ENCODE results near the gene BATF3. TPM values are rescaled to one million over a fixed set of nuclear protein-coding genes. Genes with fewer than 3 reads are reported as not detected.

BATF3 gene
- total and polyA plus RNA-seq, 3 donors from 2014 or later = 1.1 to 4.2 (median 2.5) TPM

DNA sequence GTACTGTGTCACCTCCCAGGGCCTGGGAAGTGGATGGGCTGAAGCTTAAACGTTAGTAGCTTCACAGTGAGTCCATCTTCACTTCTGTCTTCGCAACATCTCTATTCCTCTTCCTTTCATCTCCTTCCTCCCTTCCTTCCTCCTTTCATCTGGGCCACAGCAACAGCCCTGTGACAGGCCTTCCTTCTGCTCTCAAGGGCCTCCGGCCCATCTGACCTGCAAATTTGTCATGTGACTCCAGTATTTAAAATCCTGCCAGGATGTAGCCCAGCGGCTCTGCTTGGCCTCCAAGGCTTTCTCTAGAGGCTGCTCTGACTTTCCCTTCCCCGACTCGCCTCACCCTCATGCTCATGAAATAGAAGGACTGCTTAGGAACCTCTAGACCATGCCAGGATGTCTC lies 10.9 kb upstream of the BATF3 start:
- Histone ChIP-seq H3K27ac (no peak overlapping the region), H3K4me1 (no peaks in the 10 kb centered on the region), H3K9me3 (no peaks in the 10 kb centered on the region), H3K4me3 (no peak overlapping the region), H3K36me3 (ENCODE audit: low read depth, missing control alignments) (no peaks in the 10 kb centered on the region), H3K27me3 (no peaks in the 10 kb centered on the region)
- TF ChIP-seq CTCF (IDR thresholded peaks at IDR 0.05) (no peak), POLR2A (IDR thresholded peaks at IDR 0.05) (no peak)
- WGBS, 2 donors = 69 to 74% methylated on average over 6 of the region's 6 CpGs
- intact Hi-C loops (cut with DNase I; ENCODE audit: low total_unique reads) = no loop called here
- no peak for DNase-seq

- Histone ChIP-seq H3K4me3 (no peak overlapping the region), H3K9me3 (no peaks in the 10 kb centered on the region), H3K27ac (no peak overlapping the region), H3K4me1 (peaks cover 3% of the 10 kb centered on the region), H3K36me3 (ENCODE audit: low read depth, missing control alignments) (no peaks in the 10 kb centered on the region), H3K27me3 (no peaks in the 10 kb centered on the region)
- TF ChIP-seq POLR2A (IDR thresholded peaks at IDR 0.05) (no peak), CTCF (IDR thresholded peaks at IDR 0.05) (no peak)
- intact Hi-C loops (cut with DNase I; ENCODE audit: low total_unique reads) = no loop called here
- DNase-seq = no peak
- WGBS, 2 donors = 73 to 91% methylated on average over 9 of the region's 9 CpGs
Observed at GRCh38 chr1:212703991-212704564, 4.4 kb upstream of the BATF3 start.

- no peak overlapping the region for H3K4me3 ChIP-seq
- no peak for DNase-seq
- no peak overlapping the region for H3K27ac ChIP-seq
- no peaks in the 10 kb centered on the region for H3K9me3 ChIP-seq
- 67 to 76% methylated on average over 1 of the region's 1 CpG for WGBS, 2 donors
- H3K27me3 ChIP-seq = peaks cover under 1% of the 10 kb centered on the region
- no peak for TF ChIP-seq POLR2A (IDR thresholded peaks at IDR 0.05)
- TF ChIP-seq CTCF (IDR thresholded peaks at IDR 0.05) = no peak
- H3K4me1 ChIP-seq = peaks cover 4% of the 10 kb centered on the region
- intact Hi-C loops (cut with DNase I; ENCODE audit: low total_unique reads) = no loop called here
- no peaks in the 10 kb centered on the region for H3K36me3 ChIP-seq (ENCODE audit: low read depth, missing control alignments)
Observed at GRCh38 chr1:212702672-212703071, 3.0 kb upstream of the BATF3 start.

DNA sequence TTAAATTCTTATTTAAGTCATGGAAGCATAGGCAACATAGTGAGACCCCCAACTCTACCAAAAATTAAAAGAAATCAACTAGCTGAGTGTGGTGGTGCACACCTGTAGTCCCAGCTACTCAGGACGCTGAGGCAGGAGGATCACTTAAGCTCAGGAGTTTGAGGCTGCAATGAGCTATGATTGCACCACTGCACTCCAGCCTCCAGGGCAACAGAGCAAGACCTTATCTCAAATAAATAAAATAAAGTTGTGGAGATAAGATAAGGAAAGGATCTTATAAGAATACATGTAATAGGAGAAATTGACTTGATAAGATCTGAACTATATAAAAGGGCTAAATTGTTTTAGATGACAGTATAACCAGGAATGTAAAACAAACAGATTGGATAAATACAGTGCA lies 2.3 kb upstream of the BATF3 start:
- no peak for TF ChIP-seq POLR2A (IDR thresholded peaks at IDR 0.05)
- TF ChIP-seq CTCF (IDR thresholded peaks at IDR 0.05) = no peak
- Histone ChIP-seq H3K9me3 (no peaks in the 10 kb centered on the region), H3K27ac (no peak overlapping the region), H3K27me3 (peaks cover 4% of the 10 kb centered on the region), H3K4me3 (no peak overlapping the region), H3K4me1 (peaks cover 4% of the 10 kb centered on the region), H3K36me3 (ENCODE audit: low read depth, missing control alignments) (no peaks in the 10 kb centered on the region)
- intact Hi-C loops (cut with DNase I; ENCODE audit: low total_unique reads) = no loop called here
- no peak for DNase-seq
- 56 to 64% methylated on average over 1 of the region's 1 CpG for WGBS, 2 donors
